LNCaP clone FGC (cell line): ENCODE data around the gene SPTB.
"Not testable (repeated sequence)": the region's sequence is repeated elsewhere in the genome, so short reads cannot be mapped to it uniquely, and the experiment has no call there.

Source experiments
- DNase-seq: peaks from one replicate; pipeline ENCODE4 v3.0.0-alpha.2; 2011; ENCODE audit warnings: low read depth
- H3K4me3 ChIP-seq: 2 replicates; pipeline ENCODE4 v1.5.1; 2011; ENCODE audit warnings: mild to moderate bottlenecking, low read depth, low read length, control low read depth
- CTCF ChIP-seq: IDR thresholded peaks from 2 replicates; pipeline ENCODE4 v1.5.1; 2012; ENCODE audit warnings: mild to moderate bottlenecking; ENCODE audit not compliant: control insufficient read depth, insufficient read depth; ENCODE audit errors: extremely low read depth

Gene SPTB

GRCh38 chr14:64815257-64815656 lies 64.5 kb downstream of the SPTB start:
- TF ChIP-seq CTCF, result no peak
- no peak for DNase-seq
- H3K4me3 ChIP-seq, result no peak overlapping the region

- DNase-seq, result no peak
- H3K4me3 ChIP-seq, result no peak overlapping the region
- no peak for TF ChIP-seq CTCF
These were observed 67.3 kb downstream of the SPTB start for GRCh38 chr14:64812412-64812811.

GRCh38 chr14:64811676-64812075 lies 68.0 kb downstream of the SPTB start:
- no peak for TF ChIP-seq CTCF
- no peak overlapping the region for H3K4me3 ChIP-seq
- DNase-seq, result peak; percentile 68

GRCh38 chr14:64808449-64808848 lies 71.3 kb downstream of the SPTB start:
- H3K4me3 ChIP-seq, result no peak overlapping the region
- DNase-seq, result no peak
- no peak for TF ChIP-seq CTCF

- TF ChIP-seq CTCF, result no peak
- no peak overlapping the region for H3K4me3 ChIP-seq
- no peak for DNase-seq
These were observed 72.2 kb downstream of the SPTB start for GRCh38 chr14:64807551-64807950.

- TF ChIP-seq CTCF, result no peak
- H3K4me3 ChIP-seq, result no peak overlapping the region
These were observed 72.7 kb downstream of the SPTB start for GRCh38 chr14:64806862-64807495.

GRCh38 chr14:64806202-64806861 lies 73.4 kb downstream of the SPTB start:
- DNase-seq, result peak; percentile 11
- no peak overlapping the region for H3K4me3 ChIP-seq
- no peak for TF ChIP-seq CTCF

More at GRCh38 chr14:64806862-64807495, 72.7 kb downstream of the SPTB start:
- no peak for DNase-seq

- H3K4me3 ChIP-seq, DNase-seq: not testable (repeated sequence)
These were observed 74.1 kb downstream of the SPTB start for GRCh38 chr14:64805646-64806045.
